ENCODE data around the gene STUB1.
A peak's percentile ranks its signal among the peaks of the same experiment; 100 is the strongest.

Gene STUB1

GRCh38 chr16:712740-713250 is 32.6 kb downstream of the STUB1 start:
- DNase-seq (ENCODE audit: low spot score): peak; percentile 96

GRCh38 chr16:714079-714478 is 33.9 kb downstream of the STUB1 start:
- no peak for DNase-seq (ENCODE audit: low spot score)

DNA sequence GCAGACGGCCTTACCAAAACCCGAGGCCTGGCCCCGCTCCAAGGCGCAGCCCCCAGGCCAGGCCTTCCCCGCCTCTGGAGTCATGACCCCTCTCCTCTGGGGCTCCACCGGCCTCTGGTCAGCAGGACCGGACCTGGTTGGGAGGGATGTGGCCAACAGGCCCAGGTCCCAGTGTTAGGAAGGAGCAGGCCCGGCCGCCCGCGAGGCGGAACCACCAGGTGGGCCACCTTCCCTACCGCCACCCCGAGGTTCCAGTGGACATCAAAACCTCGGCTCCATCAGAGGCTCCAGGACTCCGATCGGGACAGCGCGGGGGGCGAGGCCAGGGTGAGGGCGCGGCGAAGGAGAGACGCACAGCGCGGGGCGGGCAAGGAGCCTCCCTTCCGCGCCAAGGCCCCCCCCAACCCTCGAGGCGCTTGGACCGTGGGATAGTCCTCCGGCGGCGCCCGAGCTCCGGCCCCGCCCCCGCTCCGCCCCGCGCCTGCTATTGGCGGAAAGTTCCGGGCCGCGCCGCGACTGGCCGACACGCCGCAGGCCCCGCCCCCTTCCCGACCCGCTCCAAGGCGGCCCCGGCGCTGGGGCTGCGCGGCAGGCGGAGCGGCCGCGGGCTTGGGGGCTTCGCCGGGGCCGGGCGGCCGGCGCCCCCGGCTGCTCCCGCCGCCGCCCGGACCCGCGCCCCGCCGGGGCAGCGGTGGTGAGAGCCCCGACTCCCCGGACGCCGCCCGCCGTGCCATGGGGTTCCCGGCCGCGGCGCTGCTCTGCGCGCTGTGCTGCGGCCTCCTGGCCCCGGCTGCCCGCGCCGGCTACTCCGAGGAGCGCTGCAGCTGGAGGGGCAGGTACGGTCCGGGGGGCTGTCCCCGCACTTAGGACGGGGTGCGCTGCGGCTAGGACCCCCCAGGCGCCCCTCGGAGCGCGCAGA is 34.6 kb downstream of the STUB1 start, which contains the start of gene METRN:
METRN (plus strand) TSS at position 561 of the 919 bp plus-strand sequence; CDS start at position 733, 172 bp downstream.
- DNase-seq (ENCODE audit: low spot score): peak; percentile 90

DNA sequence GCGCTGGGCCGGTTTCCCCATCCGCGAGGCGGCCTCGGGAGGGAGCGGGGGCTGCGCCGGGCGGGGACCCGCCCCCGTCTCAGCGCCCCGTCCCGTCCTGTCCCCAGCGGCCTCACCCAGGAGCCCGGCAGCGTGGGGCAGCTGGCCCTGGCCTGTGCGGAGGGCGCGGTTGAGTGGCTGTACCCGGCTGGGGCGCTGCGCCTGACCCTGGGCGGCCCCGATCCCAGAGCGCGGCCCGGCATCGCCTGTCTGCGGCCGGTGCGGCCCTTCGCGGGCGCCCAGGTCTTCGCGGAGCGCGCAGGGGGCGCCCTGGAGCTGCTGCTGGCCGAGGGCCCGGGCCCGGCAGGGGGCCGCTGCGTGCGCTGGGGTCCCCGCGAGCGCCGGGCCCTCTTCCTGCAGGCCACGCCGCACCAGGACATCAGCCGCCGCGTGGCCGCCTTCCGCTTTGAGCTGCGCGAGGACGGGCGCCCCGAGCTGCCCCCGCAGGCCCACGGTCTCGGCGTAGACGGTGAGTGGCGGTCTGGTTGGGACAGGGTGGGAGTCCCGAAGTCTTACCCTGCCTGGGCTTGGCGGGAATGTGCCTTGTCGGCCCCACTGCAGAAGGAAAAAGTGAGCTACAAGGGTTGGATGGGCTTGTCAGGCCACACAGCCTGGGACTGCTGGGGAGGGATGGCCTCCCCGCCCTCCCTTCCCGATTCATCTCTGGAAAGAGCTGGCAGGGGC is 35.4 kb downstream of the STUB1 start:
- peak; percentile 46 for DNase-seq (ENCODE audit: low spot score)

- peak; percentile 68 for DNase-seq (ENCODE audit: low spot score)
These were observed 36.0 kb downstream of the STUB1 start for GRCh38 chr16:716200-716568.

- no peak for DNase-seq (ENCODE audit: low spot score)
These were observed 36.6 kb downstream of the STUB1 start for GRCh38 chr16:716768-717325.

DNA sequence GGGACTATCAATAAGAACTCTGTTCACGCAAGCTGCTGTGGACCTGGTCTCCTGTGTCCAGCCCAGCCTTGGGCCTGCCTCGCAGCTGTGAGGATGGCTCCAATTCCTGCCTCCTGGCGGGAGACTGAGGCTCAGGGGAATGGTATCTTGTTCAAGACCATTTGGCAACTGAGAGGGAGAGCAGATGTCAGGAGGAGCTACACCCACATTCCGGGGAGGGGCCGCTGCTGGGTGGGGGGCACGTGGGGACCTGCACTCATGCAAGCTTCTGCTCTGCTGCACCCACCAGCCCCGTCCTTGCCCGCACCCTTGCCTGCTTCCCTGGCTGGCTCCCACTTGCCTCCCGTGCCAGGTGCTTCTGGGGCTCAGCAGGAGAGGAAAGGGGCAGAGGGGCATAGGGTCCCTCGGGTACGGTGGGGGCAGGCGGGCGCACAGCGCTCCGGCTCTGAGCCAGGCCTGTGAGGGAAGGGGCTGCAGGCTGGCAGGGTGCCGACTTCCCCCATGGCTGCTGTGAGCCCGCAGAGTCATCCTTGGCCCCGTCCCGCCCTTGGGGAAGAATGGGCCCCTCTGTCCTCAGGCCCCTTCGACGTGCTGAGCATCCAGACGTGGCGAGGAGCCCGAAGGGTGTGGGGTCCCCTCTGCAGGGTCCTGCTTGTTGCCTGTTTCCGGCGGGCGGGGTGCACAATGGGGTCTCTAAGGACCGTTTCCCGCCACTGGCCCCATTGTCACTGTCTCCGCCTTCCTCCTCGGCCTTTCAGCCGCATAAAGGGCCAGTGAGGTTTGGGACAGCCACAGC is 37.4 kb downstream of the STUB1 start:
- no peak for DNase-seq (ENCODE audit: low spot score)

DNA sequence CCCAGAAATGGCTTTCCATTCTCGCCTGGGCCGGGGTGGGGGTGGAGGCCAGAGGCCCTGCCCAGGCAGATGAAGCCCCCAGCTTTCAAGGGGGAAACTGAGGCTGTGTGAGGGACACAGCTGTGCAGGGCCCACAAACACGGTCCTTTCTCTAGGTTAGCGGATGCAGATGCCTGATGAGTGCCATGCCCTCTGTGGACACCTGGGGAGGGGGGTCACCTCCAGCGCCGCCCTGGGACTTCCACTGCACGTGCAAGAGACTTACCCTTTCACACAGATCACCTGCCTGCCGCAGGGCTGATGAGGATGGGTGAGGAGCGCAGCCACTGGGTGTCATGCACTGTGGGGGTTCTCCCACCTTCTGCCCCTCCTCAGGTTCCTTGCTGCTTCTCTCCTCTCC is 38.2 kb downstream of the STUB1 start:
- DNase-seq (ENCODE audit: low spot score): no peak

- DNase-seq (ENCODE audit: low spot score): no peak
These were observed 38.7 kb downstream of the STUB1 start for GRCh38 chr16:718922-719321.

DNA sequence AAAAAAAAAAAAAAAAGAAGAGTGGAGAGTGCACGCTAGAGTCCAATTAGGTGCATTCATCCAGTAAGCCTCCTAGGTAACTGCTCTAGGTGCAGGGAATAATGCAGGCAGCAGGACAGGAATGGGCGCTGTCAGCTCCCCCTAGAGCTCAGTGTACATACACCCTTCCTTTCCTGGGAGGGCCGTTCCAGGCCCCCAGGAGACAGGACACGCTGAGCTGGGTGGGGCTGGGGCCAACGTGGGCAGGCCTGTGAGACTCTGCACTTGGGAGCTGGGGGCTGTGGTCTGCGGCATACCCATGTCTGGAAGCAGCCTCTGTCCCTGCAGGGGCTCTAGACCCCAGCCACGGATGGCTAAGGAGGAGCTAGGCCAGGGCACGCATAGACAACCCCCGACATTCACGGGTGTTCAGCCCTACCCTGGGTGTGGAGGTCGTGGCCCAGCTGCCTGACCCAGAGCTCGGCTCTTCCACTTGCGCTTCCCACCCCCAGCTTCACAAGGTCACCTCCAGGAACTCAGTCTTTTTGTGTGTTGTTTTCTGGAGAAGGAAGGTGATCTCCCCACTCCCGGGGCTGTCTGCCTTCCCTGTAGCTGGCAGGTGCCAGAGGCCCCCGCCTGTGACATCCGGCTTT is 39.7 kb downstream of the STUB1 start:
- DNase-seq (ENCODE audit: low spot score): peak; percentile 69

DNA sequence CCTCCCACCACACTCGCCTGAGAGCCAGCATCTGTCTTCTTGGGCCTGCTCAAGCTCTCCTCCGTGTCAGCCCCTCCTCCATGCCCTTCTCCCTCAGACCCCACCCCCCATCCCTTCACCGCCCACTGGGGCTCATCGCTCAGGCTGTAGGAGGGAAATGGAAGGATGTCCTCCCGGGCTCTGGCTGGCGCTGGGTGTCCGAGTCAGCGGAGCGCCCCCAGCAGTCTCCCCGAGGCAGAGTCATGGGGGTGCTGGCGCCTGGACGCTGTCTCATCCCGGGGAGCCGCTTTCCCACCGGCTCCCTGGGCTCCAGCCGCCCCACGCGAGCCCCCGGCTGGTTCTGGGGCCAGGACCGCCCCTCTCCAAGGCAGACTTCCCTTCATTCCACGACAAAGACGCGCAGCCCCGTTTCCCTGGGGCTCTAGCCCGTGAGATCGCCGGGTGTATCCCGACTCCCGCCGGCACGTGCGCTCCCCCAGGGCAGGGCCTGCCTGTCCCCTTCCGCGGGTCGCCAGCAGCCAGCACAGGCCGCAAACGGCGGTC is 40.3 kb downstream of the STUB1 start:
- DNase-seq (ENCODE audit: low spot score): peak; percentile 78

DNA sequence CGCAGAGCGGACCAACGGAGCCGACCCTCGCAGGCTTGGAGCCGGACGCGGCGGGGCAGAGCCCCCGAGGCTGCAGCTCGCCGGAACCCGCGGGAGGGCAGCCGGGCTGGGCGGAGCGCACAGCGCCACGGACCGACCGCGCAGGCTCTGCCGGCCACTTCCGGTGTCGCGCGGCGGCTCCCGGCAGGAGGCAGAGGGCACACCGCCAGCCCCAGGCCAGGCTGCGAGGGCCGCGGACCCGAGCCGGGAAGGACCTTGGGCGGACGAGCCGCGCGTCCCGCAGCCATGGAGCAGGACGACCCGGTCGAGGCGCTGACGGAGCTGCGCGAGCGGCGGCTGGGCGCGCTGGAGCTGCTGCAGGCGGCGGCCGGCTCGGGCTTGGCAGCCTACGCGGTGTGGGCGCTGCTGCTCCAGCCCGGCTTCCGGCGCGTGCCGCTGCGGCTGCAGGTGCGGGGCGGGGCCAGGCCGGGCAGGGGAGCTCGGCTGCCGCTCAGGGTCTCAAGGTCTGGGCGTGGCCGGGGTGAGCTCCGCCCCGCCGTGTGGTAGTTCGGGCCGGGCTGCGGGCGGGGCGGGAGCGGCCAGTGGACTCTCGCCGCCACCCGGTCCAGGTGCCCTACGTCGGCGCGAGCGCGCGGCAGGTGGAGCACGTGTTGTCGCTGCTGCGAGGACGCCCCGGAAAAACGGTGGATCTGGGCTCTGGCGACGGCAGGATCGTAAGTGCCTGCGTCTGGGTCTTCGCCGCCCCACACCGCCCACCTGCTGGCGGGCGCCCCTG is 41.0 kb downstream of the STUB1 start, which contains the start of gene ANTKMT:
ANTKMT (plus strand) TSS at position 157 of the 775 bp plus-strand sequence; CDS start at position 286, 129 bp downstream.
- peak; percentile 87 for DNase-seq (ENCODE audit: low spot score)

DNA sequence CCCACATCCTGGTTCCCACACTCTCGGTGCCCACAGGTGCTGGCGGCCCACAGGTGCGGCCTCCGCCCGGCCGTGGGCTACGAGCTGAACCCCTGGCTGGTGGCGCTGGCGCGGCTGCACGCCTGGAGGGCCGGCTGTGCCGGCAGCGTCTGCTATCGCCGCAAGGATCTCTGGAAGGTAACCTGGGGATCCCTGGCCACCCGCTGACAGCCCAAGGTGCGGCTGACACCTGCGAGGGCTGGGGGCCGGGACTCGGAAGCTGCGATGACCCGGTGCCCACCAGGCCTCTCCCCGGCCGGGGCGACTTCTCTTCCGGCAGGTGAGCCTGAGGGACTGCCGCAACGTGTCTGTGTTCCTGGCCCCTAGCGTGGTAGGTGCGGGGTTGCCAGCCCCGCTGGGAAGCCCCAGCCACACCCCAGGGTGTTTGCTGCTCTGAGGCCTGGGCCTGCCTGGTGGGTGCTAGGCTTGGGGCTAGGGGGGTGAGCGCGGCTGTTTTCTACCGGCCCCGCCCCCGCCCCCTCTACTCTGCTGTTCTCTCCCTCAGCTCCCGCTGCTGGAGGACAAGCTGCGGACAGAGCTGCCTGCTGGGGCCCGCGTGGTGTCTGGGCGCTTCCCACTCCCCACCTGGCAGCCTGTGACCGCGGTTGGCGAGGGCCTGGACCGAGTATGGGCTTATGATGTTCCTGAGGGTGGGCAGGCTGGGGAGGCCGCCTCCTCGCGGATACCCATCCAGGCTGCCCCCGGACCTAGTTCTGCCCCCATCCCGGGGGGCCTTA is 41.7 kb downstream of the STUB1 start:
- DNase-seq (ENCODE audit: low spot score): no peak

DNA sequence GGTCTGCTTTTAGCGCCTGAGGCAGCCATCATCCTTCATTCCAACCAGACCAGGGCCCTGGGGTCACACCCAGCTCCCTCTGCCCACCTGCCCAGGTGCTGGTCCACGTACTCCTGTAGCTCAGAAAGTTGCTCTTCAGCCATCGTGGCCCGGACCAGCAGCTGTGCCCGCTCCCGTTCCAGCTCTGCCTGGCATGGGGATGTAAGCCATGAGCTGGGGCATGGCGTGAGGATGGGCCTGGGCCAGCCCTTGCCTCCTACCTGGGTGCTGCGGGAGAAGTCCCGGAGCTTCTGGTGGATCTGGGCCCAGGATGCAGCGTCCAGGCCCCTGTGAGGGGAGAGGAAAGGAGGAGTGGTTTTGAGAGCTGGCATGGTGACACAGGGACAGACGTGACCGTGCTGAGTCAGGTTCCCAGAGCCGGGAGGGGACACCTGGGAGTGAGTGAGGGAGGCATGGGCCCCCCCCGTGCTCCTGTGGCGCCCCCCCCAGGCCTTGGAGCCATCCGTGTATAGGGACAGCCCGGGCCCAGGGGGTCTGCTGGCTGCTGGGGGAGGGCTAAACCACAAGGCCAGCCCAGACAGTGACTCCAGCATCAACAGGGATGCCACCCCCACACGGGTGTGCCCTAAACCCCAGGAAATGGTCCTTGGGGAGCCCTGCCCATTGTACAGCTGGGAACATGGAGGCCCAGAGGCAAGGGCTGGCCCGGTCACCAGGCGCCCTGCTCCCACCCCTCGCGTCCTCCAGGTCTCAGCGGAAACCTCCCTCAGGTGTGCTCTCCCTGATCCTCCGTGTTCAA is 42.8 kb downstream of the STUB1 start:
- DNase-seq (ENCODE audit: low spot score): no peak

DNA sequence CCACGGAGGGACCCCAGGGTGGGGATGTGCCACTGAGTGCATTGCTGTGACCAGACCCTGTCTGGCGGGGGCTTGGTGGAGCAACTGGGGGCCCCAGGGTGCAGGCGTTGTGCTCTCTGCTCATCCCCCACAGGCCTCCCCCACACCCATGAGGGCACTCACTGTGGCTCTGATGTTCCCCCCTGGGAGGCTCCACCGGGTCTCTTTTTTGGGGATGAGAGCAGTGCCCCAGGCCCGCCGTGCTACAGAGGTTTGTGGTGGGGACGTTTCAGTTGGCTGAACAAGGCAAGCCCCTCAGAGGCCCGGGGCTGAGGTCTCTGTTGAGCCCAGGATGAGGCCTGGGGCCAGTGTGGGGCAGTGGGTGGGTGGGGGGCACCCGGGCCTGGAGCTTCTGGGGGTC is 43.5 kb downstream of the STUB1 start:
- no peak for DNase-seq (ENCODE audit: low spot score)

DNA sequence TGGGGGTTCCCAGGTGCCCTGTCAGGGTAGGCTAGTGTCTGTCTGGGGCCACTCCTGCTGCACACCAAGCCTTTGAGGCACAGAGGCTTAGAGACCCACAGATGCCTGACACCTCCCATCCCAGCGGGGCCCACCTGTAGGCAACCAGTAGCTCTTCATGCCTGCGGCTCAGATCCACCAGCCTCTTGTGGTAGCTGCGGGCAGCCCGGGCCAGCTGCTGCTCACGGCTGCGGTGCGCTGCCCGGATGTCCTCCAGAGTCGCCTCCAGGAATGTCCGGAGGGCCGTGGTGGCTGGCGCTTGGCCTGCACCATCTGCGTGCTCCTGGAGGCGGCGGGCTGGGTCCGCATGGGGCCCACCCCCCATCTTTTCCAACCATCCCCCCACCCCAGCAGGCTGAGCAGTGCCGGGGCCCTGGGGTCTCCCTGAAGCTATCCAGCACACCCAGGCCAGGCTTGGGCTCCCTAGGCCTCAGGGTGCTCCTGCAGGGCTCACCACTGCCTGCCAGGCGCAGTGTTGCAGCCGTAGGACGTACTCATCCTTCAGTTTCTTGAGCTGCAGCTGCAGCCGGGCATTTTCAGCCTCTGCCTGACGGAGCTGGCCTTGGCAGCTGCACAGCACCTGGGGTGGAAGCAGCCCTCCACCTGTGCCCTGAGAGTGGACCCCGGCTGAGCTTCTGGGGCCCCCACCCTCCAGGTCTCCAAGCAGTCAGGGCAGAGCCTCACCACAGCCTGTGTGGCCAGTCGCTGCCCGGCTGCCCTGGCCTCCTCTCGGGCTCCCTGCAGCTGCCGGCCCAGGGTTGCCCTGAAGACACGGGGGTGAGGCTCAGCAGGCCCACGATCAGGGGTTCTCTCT is 44.2 kb downstream of the STUB1 start:
- DNase-seq (ENCODE audit: low spot score): no peak

GRCh38 chr16:725041-725376 is 44.8 kb downstream of the STUB1 start:
- no peak for DNase-seq (ENCODE audit: low spot score)

Measured in RKO (cell line).